ENCODE data around the gene CDC42EP3.
A peak's percentile ranks its signal among the peaks of the same experiment; 100 is the strongest.

The CDC42EP3 gene

DNA sequence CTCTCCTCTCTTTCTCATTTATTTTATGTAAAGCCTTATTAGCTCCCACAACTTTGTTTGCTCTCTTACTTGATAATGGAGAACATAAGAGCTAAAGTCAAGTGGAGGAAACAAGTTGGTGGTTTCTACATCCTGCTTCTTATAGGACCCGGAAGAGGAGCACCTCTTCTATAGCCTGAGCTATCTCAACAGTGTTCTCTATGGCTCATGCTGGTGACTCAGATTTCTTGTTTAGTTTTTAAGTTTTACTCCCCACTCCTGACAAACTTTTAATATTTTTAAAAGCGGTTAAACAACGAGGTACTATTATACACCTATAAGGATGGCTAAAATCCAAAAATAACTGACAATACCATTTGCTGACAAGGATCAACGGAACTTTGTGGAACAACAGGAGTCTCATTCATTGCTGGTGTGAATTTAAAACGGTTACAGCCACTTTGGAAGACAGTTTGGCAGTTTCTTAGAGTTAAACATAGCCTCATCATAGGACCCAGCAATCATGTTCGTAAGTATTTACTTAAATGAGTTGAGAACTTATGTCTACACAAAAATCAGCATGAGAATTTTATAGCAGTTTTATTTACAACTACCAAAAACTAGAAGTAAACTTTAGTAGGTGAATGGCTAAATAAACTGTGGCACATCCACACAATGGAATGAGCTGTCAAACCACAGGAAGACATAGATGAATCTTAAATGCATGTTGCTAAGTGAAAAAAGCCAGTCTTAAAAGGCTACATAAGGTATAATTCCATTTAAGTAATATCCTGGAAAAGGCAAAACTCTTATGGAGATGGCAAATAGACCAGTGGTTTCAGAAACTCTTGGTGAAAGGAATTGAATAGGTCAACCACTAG lies 12.7 kb upstream of the CDC42EP3 start:
- Histone ChIP-seq H3K4me3 (ENCODE audit: low read length) (no peak overlapping the region), H3K4me1 (ENCODE audit: low read length) (peaks cover 18% of the 10 kb centered on the region), H3K9ac (ENCODE audit: low read length) (no peak overlapping the region), H3K27ac (ENCODE audit: low read length) (no peak overlapping the region), H3K36me3 (replicated peaks; ENCODE audit: low read depth, low read length) (no peaks in the 10 kb centered on the region), H3K9me3 (ENCODE audit: insufficient read depth, low read length) (no peaks in the 10 kb centered on the region), H3K79me2 (ENCODE audit: low read length) (no peaks in the 10 kb centered on the region), H2AFZ (ENCODE audit: low read depth, low read length) (no peak overlapping the region), H4K20me1 (ENCODE audit: insufficient read depth, low read length) (no peaks in the 10 kb centered on the region), H3K4me2 (ENCODE audit: low read length) (peak overlapping the region; percentile 51), H3K27me3 (ENCODE audit: low read depth, low read length) (peaks cover 4% of the 10 kb centered on the region; the same call in 1 of the 2 replicates)
- TF ChIP-seq EZH2phosphoT487 (IDR thresholded peaks at IDR 0.05; ENCODE audit: low read depth), result no peak
- TF ChIP-seq, protein P1, sequence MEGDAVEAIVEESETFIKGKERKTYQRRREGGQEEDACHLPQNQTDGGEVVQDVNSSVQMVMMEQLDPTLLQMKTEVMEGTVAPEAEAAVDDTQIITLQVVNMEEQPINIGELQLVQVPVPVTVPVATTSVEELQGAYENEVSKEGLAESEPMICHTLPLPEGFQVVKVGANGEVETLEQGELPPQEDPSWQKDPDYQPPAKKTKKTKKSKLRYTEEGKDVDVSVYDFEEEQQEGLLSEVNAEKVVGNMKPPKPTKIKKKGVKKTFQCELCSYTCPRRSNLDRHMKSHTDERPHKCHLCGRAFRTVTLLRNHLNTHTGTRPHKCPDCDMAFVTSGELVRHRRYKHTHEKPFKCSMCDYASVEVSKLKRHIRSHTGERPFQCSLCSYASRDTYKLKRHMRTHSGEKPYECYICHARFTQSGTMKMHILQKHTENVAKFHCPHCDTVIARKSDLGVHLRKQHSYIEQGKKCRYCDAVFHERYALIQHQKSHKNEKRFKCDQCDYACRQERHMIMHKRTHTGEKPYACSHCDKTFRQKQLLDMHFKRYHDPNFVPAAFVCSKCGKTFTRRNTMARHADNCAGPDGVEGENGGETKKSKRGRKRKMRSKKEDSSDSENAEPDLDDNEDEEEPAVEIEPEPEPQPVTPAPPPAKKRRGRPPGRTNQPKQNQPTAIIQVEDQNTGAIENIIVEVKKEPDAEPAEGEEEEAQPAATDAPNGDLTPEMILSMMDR (IDR thresholded peaks at IDR 0.05; ENCODE audit: low read depth, low read length), result no peak

- Histone ChIP-seq H3K9me3 (ENCODE audit: insufficient read depth, low read length) (no peaks in the 10 kb centered on the region), H4K20me1 (ENCODE audit: insufficient read depth, low read length) (no peaks in the 10 kb centered on the region), H2AFZ (ENCODE audit: low read depth, low read length) (no peak overlapping the region), H3K79me2 (ENCODE audit: low read length) (no peaks in the 10 kb centered on the region), H3K4me2 (ENCODE audit: low read length) (no peak overlapping the region), H3K9ac (ENCODE audit: low read length) (no peak overlapping the region), H3K4me1 (ENCODE audit: low read length) (peaks cover 18% of the 10 kb centered on the region), H3K27ac (ENCODE audit: low read length) (no peak overlapping the region), H3K27me3 (ENCODE audit: low read depth, low read length) (peaks cover 4% of the 10 kb centered on the region; the same call in 1 of the 2 replicates), H3K4me3 (ENCODE audit: low read length) (no peak overlapping the region), H3K36me3 (replicated peaks; ENCODE audit: low read depth, low read length) (no peaks in the 10 kb centered on the region)
- TF ChIP-seq EZH2phosphoT487 (IDR thresholded peaks at IDR 0.05; ENCODE audit: low read depth), result no peak
- TF ChIP-seq, protein P1 (IDR thresholded peaks at IDR 0.05; ENCODE audit: low read depth, low read length), result no peak
Observed at GRCh38 chr2:37683241-37683640, 11.8 kb upstream of the CDC42EP3 start.

DNA sequence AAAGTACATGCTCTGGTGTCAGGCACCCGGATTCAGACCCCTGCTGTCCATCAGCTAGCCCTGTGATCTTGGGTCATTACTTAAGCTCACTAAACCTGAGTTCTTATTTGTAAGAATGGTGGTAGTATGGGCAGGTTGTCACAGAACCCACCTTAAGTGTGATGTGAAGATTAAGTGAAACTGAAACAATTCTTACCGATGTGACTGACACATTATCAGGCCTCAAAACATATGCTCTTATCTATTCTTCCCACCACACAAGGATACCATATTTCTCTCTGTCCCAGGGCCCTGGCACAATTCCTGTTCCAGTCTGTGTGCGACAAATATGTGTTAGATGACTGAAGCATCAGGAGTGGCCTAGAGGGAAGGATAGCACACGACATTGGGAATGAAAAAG lies 11.0 kb upstream of the CDC42EP3 start:
- no peaks in the 10 kb centered on the region for H4K20me1 ChIP-seq (ENCODE audit: insufficient read depth, low read length)
- no peak overlapping the region for H3K4me2 ChIP-seq (ENCODE audit: low read length)
- no peak overlapping the region for H2AFZ ChIP-seq (ENCODE audit: low read depth, low read length)
- H3K9ac ChIP-seq (ENCODE audit: low read length), result no peak overlapping the region
- H3K36me3 ChIP-seq (replicated peaks; ENCODE audit: low read depth, low read length), result no peaks in the 10 kb centered on the region
- H3K79me2 ChIP-seq (ENCODE audit: low read length), result no peaks in the 10 kb centered on the region
- H3K9me3 ChIP-seq (ENCODE audit: insufficient read depth, low read length), result no peaks in the 10 kb centered on the region
- peaks cover 4% of the 10 kb centered on the region; the same call in 1 of the 2 replicates for H3K27me3 ChIP-seq (ENCODE audit: low read depth, low read length)
- TF ChIP-seq, protein P1 (IDR thresholded peaks at IDR 0.05; ENCODE audit: low read depth, low read length), result no peak
- no peak for TF ChIP-seq EZH2phosphoT487 (IDR thresholded peaks at IDR 0.05; ENCODE audit: low read depth)
- no peak overlapping the region for H3K27ac ChIP-seq (ENCODE audit: low read length)
- peaks cover 18% of the 10 kb centered on the region for H3K4me1 ChIP-seq (ENCODE audit: low read length)
- no peak overlapping the region for H3K4me3 ChIP-seq (ENCODE audit: low read length)

- no peak overlapping the region for H3K9ac ChIP-seq (ENCODE audit: low read length)
- H2AFZ ChIP-seq (ENCODE audit: low read depth, low read length), result no peak overlapping the region
- H3K4me3 ChIP-seq (ENCODE audit: low read length), result no peak overlapping the region
- H3K9me3 ChIP-seq (ENCODE audit: insufficient read depth, low read length), result no peaks in the 10 kb centered on the region
- H3K36me3 ChIP-seq (replicated peaks; ENCODE audit: low read depth, low read length), result no peaks in the 10 kb centered on the region
- H3K27me3 ChIP-seq (ENCODE audit: low read depth, low read length), result peaks cover 4% of the 10 kb centered on the region; the same call in 1 of the 2 replicates
- no peak overlapping the region for H3K27ac ChIP-seq (ENCODE audit: low read length)
- peaks cover 18% of the 10 kb centered on the region for H3K4me1 ChIP-seq (ENCODE audit: low read length)
- H3K4me2 ChIP-seq (ENCODE audit: low read length), result no peak overlapping the region
- H4K20me1 ChIP-seq (ENCODE audit: insufficient read depth, low read length), result no peaks in the 10 kb centered on the region
- H3K79me2 ChIP-seq (ENCODE audit: low read length), result no peaks in the 10 kb centered on the region
- TF ChIP-seq, protein P1 (IDR thresholded peaks at IDR 0.05; ENCODE audit: low read depth, low read length), result no peak
- TF ChIP-seq EZH2phosphoT487 (IDR thresholded peaks at IDR 0.05; ENCODE audit: low read depth), result no peak
Observed at GRCh38 chr2:37681587-37681986, 10.1 kb upstream of the CDC42EP3 start.

Measured in OCI-LY3 (cell line).